ENCODE results near the gene PPP1R13L.

PPP1R13L gene

GRCh38 chr19:45406226-45407090 lies 1.6 kb upstream of the PPP1R13L start, which contains the start of gene POLR1G:
TSS of gene POLR1G (plus strand) at chr19:45406644. CDS start at chr19:45406697, 53 bp downstream.
- peak; percentile 94 for DNase-seq (ENCODE audit: low spot score)

- DNase-seq (ENCODE audit: low spot score) = peak; percentile 92
Measured at GRCh38 chr19:45405435-45406225, 761 bp upstream of the PPP1R13L start.

GRCh38 chr19:45403781-45404556 lies 900 bp downstream of the PPP1R13L start:
- peak; percentile 92 for DNase-seq (ENCODE audit: low spot score)

GRCh38 chr19:45403272-45403671 lies 1.6 kb downstream of the PPP1R13L start:
- DNase-seq (ENCODE audit: low spot score) = no peak

- no peak for DNase-seq (ENCODE audit: low spot score)
Measured at GRCh38 chr19:45402298-45403061, 2.4 kb downstream of the PPP1R13L start.

- DNase-seq (ENCODE audit: low spot score) = no peak
Measured at GRCh38 chr19:45401815-45402214, 3.1 kb downstream of the PPP1R13L start.

GRCh38 chr19:45400192-45400591 lies 4.7 kb downstream of the PPP1R13L start:
- DNase-seq (ENCODE audit: low spot score) = no peak

- no peak for DNase-seq (ENCODE audit: low spot score)
Measured at GRCh38 chr19:45395821-45396617, 8.8 kb downstream of the PPP1R13L start.

GRCh38 chr19:45391871-45392665 lies 12.8 kb downstream of the PPP1R13L start:
- no peak for DNase-seq (ENCODE audit: low spot score)

GRCh38 chr19:45391346-45391745 lies 13.5 kb downstream of the PPP1R13L start:
- no peak for DNase-seq (ENCODE audit: low spot score)

- no peak for DNase-seq (ENCODE audit: low spot score)
Measured at GRCh38 chr19:45385392-45386221, 19.3 kb downstream of the PPP1R13L start.

- no peak for DNase-seq (ENCODE audit: low spot score)
Measured at GRCh38 chr19:45382426-45382825, 22.4 kb downstream of the PPP1R13L start.

- no peak for DNase-seq (ENCODE audit: low spot score)
Measured at GRCh38 chr19:45380107-45380506, 24.8 kb downstream of the PPP1R13L start.

GRCh38 chr19:45376045-45376724 lies 28.7 kb downstream of the PPP1R13L start:
- no peak for DNase-seq (ENCODE audit: low spot score)

GRCh38 chr19:45370410-45371204 lies 34.3 kb downstream of the PPP1R13L start, which contains the start of gene ERCC2:
TSS of gene ERCC2 (minus strand) at chr19:45370573. CDS start at chr19:45370540, 33 bp downstream.
- peak; percentile 99 for DNase-seq (ENCODE audit: low spot score)

- DNase-seq (ENCODE audit: low spot score) = no peak
Measured at GRCh38 chr19:45368737-45369340, 36.0 kb downstream of the PPP1R13L start.

GRCh38 chr19:45368127-45368526 lies 36.7 kb downstream of the PPP1R13L start:
- DNase-seq (ENCODE audit: low spot score) = no peak
